Mesodermal cell (in vitro differentiated cells): ENCODE measurements around the gene YIPF2. TPM values are rescaled to one million over a fixed set of nuclear protein-coding genes. Genes with fewer than 3 reads are reported as not detected.

Experiments used
- H3K27ac ChIP-seq: 2 replicates; pipeline ENCODE4 v1.7.0; 2013; ENCODE audit warnings: mild to moderate bottlenecking, low read depth, low read length, moderate library complexity; ENCODE audit not compliant: severe bottlenecking
- H3K36me3 ChIP-seq: 2 replicates; pipeline ENCODE4 v1.7.1; 2013; ENCODE audit warnings: mild to moderate bottlenecking, low read length, moderate library complexity; ENCODE audit not compliant: control insufficient read depth, insufficient read depth
- H3K4me1 ChIP-seq: one replicate; pipeline ENCODE4 v1.7.1; 2013; ENCODE audit warnings: mild to moderate bottlenecking, low read length; ENCODE audit not compliant: insufficient read depth, control insufficient read depth, poor library complexity, severe bottlenecking
- H3K4me3 ChIP-seq: 2 replicates; pipeline ENCODE4 v1.7.0; 2013; ENCODE audit warnings: low read length, control low read depth, mild to moderate bottlenecking; ENCODE audit not compliant: insufficient read depth, poor library complexity, severe bottlenecking; ENCODE audit errors: extremely low read depth
- H3K9me3 ChIP-seq: 2 replicates; pipeline ENCODE4 v1.7.1; 2013; ENCODE audit warnings: mild to moderate bottlenecking, low read length, moderate library complexity; ENCODE audit not compliant: control insufficient read depth
- WGBS, 2 experiments: methylation state at CpG; one replicate each; pipeline ENCODE4 v1.1.5; 2013; ENCODE audit warnings: missing lambda C conversion rate in 2 of 2; ENCODE audit not compliant: insufficient coverage in 2 of 2; 5-methylcytosine and 5-hydroxymethylcytosine counted together
- polyA plus RNA-seq, 2 experiments: library from polyadenylated mRNA; stranded (reverse); fragments of 50-300 nt; gene quantifications; one replicate each; pipeline ENCODE4 v1.2.3, GENCODE V29; 2013

The YIPF2 gene
- polyA plus RNA-seq (2013, experiment 1 of 2): 75.8 TPM
- polyA plus RNA-seq (2013, experiment 2 of 2): 58.8 TPM

DNA sequence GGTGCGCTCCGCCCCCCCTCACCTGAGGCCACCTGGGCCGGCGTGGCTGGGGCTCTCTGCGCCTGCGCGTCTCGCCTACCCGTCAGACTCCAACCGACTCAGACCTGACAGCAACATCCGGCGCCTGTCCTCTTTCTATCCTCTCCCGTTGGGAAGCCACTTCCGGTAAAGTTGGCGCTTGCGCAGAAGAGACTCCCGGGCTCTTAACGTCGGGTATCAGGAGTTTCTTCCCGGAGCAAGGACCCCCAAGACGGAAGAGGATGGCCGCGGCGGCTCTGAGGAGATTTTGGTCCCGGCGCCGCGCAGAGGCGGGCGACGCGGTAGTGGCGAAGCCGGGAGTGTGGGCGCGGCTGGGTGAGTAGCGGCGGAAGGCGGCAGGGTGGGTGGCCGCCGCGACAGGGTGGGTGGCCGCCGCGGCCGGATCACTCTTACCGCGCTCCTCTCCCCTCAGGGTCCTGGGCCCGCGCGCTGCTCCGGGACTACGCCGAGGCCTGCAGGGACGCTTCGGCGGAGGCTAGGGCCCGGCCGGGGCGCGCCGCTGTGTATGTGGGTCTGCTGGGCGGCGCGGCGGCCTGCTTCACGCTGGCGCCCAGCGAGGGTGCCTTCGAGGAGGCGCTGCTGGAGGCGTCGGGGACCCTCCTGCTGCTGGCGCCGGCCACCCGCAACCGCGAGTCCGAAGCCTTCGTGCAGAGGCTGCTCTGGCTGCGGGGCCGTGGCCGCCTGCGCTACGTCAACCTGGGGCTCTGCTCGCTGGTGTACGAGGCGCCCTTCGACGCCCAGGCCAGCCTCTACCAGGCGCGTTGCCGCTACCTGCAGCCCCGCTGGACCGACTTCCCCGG, at the start of gene YIPF2, which contains the start of gene TIMM29:
TSS of gene YIPF2 (minus strand) at position 77 of the 839 bp plus-strand sequence. CDS start 229 bp downstream, outside the sequence.
TSS of gene TIMM29 (plus strand) at position 249 of the 839 bp plus-strand sequence. CDS start at position 261, 12 bp downstream.
- peak within 1 kb of the TSS; percentile 59 for H3K27ac ChIP-seq
- peaks cover 60% of the 10 kb centered on the region for H3K36me3 ChIP-seq
- no peaks in the 10 kb centered on the region for H3K9me3 ChIP-seq
- 1% methylated on average over 65 to 85 of the region's 96 CpGs for WGBS, 2 experiments
- H3K4me1 ChIP-seq: peaks cover 9% of the 10 kb centered on the region
- H3K4me3 ChIP-seq: peak within 1 kb of the TSS; percentile 84

DNA sequence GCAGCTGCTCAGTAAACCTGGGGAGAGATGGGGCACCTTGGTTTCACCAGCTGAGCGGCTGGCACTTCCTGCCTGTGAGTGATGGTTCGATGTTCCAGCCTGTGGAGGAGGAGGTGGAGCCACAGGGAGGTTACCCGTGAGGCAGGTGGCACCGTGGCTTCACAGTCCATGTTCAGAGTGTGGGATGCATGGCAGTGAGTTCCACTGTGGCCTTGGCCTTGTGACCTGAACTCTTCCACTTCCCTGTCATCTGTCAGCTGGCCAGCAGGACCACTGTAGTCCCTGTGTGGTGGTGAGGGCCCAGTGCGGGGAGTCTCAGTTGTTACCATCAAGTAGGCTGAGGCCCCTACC, 49.3 kb upstream of the YIPF2 start:
- H3K4me1 ChIP-seq: peaks cover 13% of the 10 kb centered on the region
- WGBS, 2 experiments: 100% methylated on average over 4 to 5 of the region's 5 CpGs
- no peak overlapping the region for H3K27ac ChIP-seq
- no peaks in the 10 kb centered on the region for H3K9me3 ChIP-seq
- no peak overlapping the region for H3K4me3 ChIP-seq
- peaks cover 46% of the 10 kb centered on the region for H3K36me3 ChIP-seq

DNA sequence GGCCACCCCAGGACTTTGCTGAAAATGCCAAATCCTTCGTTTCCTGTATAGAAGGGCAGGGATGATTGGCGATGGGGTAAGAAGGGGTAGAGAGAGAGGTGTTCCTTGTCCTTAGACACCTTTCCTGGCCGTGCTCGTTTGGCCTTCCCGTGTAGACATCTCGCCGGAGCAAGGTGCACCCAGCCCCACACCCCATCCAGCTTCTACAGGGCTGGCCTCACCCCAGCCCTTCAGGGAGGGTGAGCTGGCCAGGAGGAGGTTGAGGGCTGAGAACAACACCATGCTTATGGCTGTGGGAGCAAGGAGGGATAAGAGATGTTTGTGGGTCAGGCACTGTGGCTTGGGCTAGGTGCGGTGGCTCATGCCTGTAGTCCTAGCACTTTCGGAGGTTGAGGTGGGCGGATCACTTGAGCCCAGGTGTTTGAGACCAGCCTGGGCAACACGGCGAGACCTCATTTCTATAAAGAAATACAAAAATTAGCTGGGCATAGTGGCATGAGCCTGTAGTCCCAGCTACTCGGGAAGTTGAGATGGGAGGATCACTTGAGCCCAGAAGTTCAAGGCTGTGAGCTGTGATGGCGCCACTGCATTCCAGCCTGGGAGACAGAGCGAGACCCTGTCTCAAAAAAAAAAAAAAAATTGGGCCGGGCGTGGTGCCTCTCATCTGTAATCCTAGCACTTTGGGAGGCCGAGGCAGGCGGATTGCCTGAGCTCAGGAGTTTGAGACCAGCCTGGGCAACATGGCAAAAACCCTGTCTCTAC, 47.9 kb upstream of the YIPF2 start:
- WGBS, 2 experiments: 92 to 95% methylated on average over 12 to 17 of the region's 19 CpGs
- Histone ChIP-seq H3K4me1 (peaks cover 12% of the 10 kb centered on the region), H3K36me3 (peaks cover 50% of the 10 kb centered on the region), H3K4me3 (no peak overlapping the region), H3K9me3 (no peaks in the 10 kb centered on the region), H3K27ac (no peak overlapping the region)

DNA sequence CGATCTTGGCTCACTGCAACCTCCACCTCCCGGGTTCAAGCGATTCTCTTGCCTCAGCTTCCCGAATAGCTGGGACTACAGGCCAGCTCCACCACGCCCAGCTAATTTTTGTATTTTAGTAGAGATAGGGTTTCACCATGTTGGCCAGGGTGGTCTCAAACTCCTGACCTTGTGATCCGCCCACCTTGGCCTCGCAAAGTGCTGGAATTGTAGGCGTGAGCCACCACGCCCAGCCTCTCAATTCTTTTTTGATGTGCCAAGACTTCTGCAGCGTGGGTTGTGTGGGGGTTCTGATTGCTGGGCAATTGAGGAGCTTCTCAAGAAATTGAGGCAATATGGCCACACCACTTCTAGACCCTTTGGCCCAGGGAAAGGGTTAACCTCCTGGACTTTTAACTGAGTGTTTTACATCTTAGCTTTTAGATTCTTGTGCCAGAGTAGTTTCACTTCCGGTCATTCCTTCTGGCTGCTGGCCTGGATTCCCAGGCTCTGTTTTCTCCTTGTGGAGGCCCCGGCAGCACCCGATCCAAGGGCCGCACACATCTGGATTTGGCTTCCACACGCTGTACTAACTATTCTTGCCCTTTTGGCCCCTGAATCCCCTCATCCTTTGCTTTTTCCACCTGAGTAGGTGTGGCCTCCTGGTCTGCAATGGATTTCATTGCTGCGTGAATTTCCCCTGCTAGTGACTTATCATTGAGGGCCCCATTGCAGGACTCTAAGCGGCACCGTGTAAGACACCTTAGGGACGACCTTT, 47.1 kb upstream of the YIPF2 start:
- Histone ChIP-seq H3K4me3 (no peak overlapping the region), H3K4me1 (peaks cover 8% of the 10 kb centered on the region), H3K27ac (no peak overlapping the region), H3K9me3 (no peaks in the 10 kb centered on the region), H3K36me3 (peaks cover 45% of the 10 kb centered on the region)
- 94 to 95% methylated on average over 17 to 18 of the region's 19 CpGs for WGBS, 2 experiments

DNA sequence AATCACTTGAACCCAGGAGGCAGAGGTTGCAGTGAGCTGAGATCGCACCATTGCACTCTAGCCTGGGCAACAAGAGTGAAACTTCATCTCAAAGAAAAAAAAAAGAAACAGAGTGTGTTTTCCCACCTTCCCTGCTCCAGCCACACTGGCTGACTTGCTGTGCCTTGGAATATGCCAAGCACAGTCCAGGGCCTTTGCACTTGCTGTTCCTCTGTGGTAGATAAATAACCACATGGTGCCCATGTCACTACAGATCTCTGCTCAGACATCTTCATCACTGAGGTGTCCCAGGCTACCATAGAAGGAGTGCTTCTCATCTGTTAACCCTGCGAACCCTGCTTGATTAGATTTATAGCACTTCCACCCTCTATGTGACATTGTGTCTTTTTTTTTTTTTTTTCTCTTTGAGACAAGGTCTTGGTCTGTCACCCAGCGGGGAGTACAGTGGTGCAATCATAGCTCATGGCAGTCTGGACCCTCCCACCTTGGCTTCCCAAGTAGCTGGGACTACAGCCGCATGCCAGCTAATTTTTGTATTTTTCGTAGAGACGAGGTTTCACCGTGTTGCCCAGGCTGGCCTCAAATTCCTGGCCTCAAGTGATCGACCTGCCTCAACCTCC, 42.8 kb upstream of the YIPF2 start:
- Histone ChIP-seq H3K36me3 (peaks cover 40% of the 10 kb centered on the region), H3K9me3 (no peaks in the 10 kb centered on the region), H3K4me1 (peaks cover under 1% of the 10 kb centered on the region), H3K4me3 (no peak overlapping the region), H3K27ac (no peak overlapping the region)
- WGBS, 2 experiments: 96 to 97% methylated on average over 6 to 7 of the region's 8 CpGs

DNA sequence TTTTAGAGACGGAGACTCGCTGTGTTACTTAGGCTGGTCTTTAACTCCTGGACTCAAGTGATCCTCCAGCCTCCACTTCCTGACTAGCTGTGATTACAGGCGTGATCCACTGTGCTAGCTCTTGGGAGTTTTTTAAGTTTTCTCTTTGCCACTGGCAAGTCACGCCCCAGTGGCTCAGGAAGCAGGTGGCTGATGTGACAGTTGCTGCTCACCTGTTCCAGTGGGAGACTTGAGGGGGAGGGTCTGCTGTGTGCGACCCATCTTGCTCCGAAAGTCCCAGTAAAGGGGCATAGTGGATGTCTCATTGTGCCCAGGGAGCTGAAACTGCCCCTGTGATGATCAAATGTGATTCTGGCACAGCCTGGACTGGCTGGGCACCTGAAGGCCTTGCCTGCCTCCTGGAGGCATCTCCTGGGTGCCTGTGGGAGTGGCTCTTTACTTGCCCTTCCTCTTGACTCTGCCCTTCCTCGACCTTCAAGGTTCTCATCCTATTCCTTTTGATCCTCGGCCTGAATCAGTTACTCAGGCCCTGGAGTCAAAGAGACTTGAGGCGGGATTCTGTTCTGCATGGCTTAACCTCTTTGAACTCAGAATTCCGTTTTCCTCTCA, 40.2 kb upstream of the YIPF2 start:
- no peak overlapping the region for H3K4me3 ChIP-seq
- no peaks in the 10 kb centered on the region for H3K9me3 ChIP-seq
- 86 to 87% methylated on average over 8 of the region's 10 CpGs for WGBS, 2 experiments
- no peaks in the 10 kb centered on the region for H3K4me1 ChIP-seq
- H3K27ac ChIP-seq: no peak overlapping the region
- peaks cover 48% of the 10 kb centered on the region for H3K36me3 ChIP-seq

DNA sequence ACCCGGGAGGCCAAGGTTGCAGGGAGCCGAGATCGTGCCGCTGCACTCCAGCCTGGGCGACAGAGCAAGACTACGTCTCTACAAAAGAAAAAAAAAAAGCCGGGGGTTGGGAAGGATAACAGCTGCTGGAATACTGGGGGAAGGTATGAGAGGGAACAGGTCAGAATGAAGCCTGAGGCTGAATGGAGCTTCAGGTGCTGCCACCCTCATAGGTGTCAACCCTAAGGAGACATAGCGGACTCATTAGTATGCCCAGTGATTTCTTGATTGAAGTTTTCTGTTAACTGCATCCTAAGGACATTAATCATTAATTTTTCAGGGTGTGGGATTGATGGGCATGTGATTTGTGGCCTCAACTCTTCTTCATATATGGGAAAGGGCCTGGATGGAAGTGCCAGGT, 38.4 kb upstream of the YIPF2 start:
- WGBS, 2 experiments: 95 to 99% methylated on average over 7 of the region's 8 CpGs
- H3K9me3 ChIP-seq: no peaks in the 10 kb centered on the region
- peaks cover 43% of the 10 kb centered on the region for H3K36me3 ChIP-seq
- no peak overlapping the region for H3K27ac ChIP-seq
- H3K4me1 ChIP-seq: no peaks in the 10 kb centered on the region
- no peak overlapping the region for H3K4me3 ChIP-seq

DNA sequence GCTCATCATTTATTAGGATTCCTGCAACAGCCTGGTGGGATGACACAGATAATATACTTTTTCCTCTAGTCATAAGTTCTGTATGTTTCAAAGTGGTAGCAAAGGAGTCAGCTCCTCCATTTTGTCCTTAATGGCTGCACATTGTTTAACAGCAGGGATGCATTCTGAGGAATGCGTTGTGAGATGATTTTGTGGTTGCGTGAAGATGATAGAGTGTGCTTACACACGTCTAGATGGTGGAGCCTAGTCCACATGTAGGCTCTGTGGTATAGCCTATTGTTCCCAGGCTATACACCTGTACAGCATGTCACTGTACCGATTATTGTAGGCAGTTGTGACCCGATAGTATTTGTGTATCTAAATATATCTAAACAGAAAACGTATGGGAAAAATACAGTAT, 37.0 kb upstream of the YIPF2 start:
- Histone ChIP-seq H3K9me3 (no peaks in the 10 kb centered on the region), H3K4me1 (no peaks in the 10 kb centered on the region), H3K36me3 (peaks cover 41% of the 10 kb centered on the region), H3K27ac (no peak overlapping the region), H3K4me3 (no peak overlapping the region)
- WGBS, 2 experiments: 95 to 100% methylated on average over 3 of the region's 6 CpGs

DNA sequence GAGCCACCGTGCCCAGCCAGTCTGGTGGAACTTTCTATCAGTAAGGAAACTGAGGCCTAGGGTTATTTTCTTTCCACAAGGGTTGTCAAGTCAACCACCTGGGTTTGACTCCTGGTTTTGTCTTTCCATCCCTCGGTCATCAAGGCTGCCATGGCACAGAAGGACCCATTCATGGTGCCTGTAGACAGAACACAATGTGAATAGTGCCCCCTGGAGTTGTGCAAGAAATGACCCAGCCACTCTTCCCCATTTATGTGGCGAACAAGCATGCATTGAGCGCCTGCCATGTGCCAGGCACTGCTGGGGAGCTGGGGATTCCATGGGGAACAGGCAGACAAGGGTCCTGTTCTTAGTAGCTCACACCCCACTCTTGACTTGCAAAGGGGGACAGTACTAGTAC, 36.5 kb upstream of the YIPF2 start:
- no peak overlapping the region for H3K4me3 ChIP-seq
- 97 to 98% methylated on average over 4 of the region's 4 CpGs for WGBS, 2 experiments

DNA sequence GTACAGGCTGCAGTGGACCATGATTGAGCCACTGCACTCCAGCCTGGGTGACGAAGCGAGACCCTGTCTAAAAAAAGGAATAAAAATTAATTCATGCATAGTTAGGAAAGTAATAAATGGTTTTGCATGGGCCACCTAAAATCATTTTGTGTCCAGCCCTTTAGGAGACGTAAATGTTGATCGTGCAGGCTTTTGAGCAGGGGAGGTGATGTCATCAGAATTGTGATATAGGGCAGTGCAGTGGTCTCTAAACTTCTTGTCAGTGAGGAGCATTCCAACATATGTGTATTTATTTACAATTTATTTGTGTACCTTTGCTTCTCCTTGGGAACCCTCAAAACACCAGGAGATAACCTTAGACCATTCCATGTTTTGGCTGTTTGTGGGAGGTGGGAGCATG, 35.4 kb upstream of the YIPF2 start:
- Histone ChIP-seq H3K4me3 (no peak overlapping the region), H3K36me3 (peaks cover 34% of the 10 kb centered on the region), H3K9me3 (no peaks in the 10 kb centered on the region), H3K4me1 (no peaks in the 10 kb centered on the region), H3K27ac (no peak overlapping the region)
- WGBS, 2 experiments: 96 to 100% methylated on average over 3 to 4 of the region's 4 CpGs

More for the DNA sequence above, 36.5 kb upstream of the YIPF2 start:
- peaks cover 36% of the 10 kb centered on the region for H3K36me3 ChIP-seq
- no peaks in the 10 kb centered on the region for H3K9me3 ChIP-seq
- no peak overlapping the region for H3K27ac ChIP-seq
- no peaks in the 10 kb centered on the region for H3K4me1 ChIP-seq
